ENCODE data around the gene GYS1.

The GYS1 gene

DNA sequence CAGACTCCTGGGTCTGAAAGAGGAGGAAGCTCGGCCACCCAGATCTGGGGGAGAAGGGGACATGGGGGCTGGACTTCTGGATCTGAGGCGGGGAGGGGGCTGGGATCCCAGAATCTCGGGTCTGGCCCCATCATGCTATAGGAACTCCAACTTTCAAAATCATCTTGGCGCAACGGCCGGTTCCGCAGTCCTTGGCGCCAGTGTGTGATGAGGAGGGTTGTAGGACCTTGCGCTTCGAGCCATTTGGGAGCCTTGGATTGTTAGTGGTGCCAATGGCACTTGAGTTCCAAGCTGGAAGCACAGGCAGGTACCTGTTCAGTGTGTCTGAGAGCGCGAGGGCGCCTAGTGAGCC lies 902 bp upstream of the GYS1 start:
- Histone ChIP-seq H3K36me3 (ENCODE audit: control insufficient read depth, insufficient read depth, low read length) (peaks cover 13% of the 10 kb centered on the region), H3K9ac (ENCODE audit: low read depth, low read length) (peak overlapping the region; percentile 16), H3K9me3 (ENCODE audit: control insufficient read depth, insufficient read depth, low read length) (no peaks in the 10 kb centered on the region), H3K27me3 (ENCODE audit: control insufficient read depth, insufficient read depth, low read length) (no peaks in the 10 kb centered on the region), H3K4me3 (ENCODE audit: low read depth, low read length) (peak overlapping the region; percentile 91), H3K4me1 (ENCODE audit: control insufficient read depth, insufficient read depth, low read length) (peaks cover 5% of the 10 kb centered on the region)

DNA sequence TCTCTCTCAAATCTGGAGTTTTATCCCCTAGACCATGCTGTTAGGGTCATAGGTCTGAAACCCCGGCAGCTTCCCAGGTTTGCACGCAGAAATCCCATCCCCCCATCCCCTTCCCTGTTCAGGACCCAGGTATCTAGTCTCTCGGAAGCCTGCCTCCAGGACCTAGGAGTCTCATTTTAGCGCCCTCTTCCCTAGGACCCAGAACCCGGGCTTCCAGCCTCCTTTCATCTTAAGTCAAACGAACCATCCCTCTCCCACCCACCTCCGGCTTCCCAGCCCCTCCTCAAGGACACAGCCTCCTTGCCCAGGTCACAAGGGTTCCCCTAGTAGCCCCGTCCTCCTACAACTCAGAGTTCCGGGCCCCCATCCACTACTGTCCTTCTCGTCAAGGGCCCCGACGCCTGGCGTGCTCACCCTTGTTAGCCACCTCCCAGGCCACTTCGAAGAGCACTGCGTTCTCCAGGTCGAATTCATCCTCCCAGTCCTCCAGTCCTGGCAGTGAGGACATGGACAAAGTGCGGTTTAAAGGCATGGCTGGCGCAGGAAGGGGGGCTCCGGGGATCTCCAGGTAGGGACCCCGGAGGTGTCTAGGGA lies 431 bp downstream of the GYS1 start:
- H3K4me1 ChIP-seq (ENCODE audit: control insufficient read depth, insufficient read depth, low read length), result peaks cover 2% of the 10 kb centered on the region
- H3K9ac ChIP-seq (ENCODE audit: low read depth, low read length), result peak overlapping the region; percentile 92
- no peaks in the 10 kb centered on the region for H3K27me3 ChIP-seq (ENCODE audit: control insufficient read depth, insufficient read depth, low read length)
- H3K9me3 ChIP-seq (ENCODE audit: control insufficient read depth, insufficient read depth, low read length), result no peaks in the 10 kb centered on the region
- H3K4me3 ChIP-seq (ENCODE audit: low read depth, low read length), result peak overlapping the region; percentile 94
- peaks cover 23% of the 10 kb centered on the region for H3K36me3 ChIP-seq (ENCODE audit: control insufficient read depth, insufficient read depth, low read length)

DNA sequence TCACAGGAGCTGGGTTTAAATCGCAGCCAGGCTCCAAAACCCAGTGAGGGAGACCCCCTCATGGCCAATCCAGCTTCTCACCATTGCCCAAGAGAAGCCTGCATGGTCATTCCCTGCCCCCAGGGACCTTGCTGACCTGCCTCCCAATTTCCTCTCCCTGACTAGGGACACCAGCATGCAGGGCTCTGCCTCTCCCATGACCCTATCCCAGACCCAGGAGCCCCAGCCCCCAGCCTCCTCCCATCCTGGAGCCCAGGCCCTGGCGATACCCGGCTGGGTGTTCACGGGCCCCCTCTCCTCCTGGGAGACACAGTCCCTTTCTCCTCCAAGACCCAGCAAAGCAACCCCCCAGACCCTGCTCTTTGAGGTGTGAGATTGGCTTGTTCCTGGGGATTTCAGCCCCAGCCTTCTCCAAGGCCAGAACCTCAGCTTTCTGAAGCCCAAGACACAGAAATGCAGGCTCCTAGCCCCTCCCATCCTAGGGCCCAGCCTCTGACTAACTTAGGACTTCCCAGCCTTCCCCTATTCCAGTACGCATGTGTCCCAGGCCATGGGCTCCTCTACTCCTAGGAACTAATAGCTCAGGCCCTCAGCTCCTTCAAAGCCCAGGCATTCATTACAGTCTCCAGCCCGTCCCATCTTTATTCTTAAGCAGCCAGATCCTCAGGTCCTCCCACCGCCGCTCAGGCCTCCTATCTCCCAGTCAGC lies 1.1 kb downstream of the GYS1 start:
- H3K36me3 ChIP-seq (ENCODE audit: control insufficient read depth, insufficient read depth, low read length), result peaks cover 25% of the 10 kb centered on the region
- H3K9me3 ChIP-seq (ENCODE audit: control insufficient read depth, insufficient read depth, low read length), result no peaks in the 10 kb centered on the region
- peaks cover 2% of the 10 kb centered on the region for H3K4me1 ChIP-seq (ENCODE audit: control insufficient read depth, insufficient read depth, low read length)
- no peaks in the 10 kb centered on the region for H3K27me3 ChIP-seq (ENCODE audit: control insufficient read depth, insufficient read depth, low read length)
- H3K4me3 ChIP-seq (ENCODE audit: low read depth, low read length), result peak overlapping the region; percentile 94
- peak overlapping the region; percentile 92 for H3K9ac ChIP-seq (ENCODE audit: low read depth, low read length)

DNA sequence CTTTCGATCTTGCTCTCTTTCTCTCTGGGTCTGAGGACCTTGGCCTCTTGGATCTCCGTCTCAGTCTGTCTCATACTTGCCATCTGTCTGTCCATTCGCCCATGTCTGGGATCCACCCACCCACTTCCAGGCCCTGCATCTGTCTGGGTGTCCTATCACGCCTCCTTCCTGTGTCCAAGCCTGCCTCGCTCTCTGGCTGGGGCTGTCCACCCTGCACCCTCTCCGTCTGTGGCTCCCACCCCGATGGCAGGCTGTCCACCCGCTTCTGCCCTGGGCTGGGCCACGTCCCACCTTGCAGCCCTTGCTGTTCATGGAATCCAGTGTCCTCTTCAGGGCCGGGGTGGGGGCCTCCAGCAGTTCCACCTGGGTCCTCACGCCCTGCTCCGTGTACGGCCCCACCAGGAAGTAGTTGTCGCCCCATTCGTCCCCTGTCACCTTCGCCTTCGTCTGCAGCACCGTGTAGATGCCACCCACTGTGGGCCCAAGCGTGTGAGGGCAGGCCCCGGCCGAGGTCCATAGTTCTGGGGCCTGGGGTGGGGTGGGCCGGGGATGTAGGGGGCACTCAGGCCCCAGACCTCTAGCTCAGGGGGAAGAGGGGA lies 2.0 kb downstream of the GYS1 start:
- H3K36me3 ChIP-seq (ENCODE audit: control insufficient read depth, insufficient read depth, low read length), result peaks cover 29% of the 10 kb centered on the region
- H3K9me3 ChIP-seq (ENCODE audit: control insufficient read depth, insufficient read depth, low read length), result no peaks in the 10 kb centered on the region
- H3K27me3 ChIP-seq (ENCODE audit: control insufficient read depth, insufficient read depth, low read length), result no peaks in the 10 kb centered on the region
- no peak overlapping the region for H3K9ac ChIP-seq (ENCODE audit: low read depth, low read length)
- H3K4me1 ChIP-seq (ENCODE audit: control insufficient read depth, insufficient read depth, low read length), result peaks cover 2% of the 10 kb centered on the region
- H3K4me3 ChIP-seq (ENCODE audit: low read depth, low read length), result no peak overlapping the region

DNA sequence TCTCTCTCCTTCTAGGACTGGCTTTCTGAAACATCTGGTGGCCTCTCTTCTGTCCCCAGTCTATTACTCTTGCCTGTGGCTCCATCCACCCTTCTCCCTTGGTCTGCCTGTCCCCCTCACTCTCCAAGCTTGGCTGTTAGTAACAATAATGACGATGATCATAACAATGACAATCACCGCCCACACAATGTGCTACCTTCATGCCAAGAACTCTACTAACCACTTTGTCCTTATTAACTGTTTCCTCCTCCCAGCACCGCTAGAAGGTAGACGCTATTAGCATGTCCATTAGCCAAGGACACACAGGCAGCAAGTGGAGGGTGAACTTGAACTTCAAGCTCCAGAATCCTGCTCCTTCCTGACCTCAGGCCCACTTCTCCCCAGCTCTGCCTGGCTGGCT lies 2.7 kb downstream of the GYS1 start:
- H3K9ac ChIP-seq (ENCODE audit: low read depth, low read length), result no peak overlapping the region
- H3K9me3 ChIP-seq (ENCODE audit: control insufficient read depth, insufficient read depth, low read length), result no peaks in the 10 kb centered on the region
- peaks cover 35% of the 10 kb centered on the region for H3K36me3 ChIP-seq (ENCODE audit: control insufficient read depth, insufficient read depth, low read length)
- H3K27me3 ChIP-seq (ENCODE audit: control insufficient read depth, insufficient read depth, low read length), result no peaks in the 10 kb centered on the region
- H3K4me1 ChIP-seq (ENCODE audit: control insufficient read depth, insufficient read depth, low read length), result peaks cover 2% of the 10 kb centered on the region
- H3K4me3 ChIP-seq (ENCODE audit: low read depth, low read length), result no peak overlapping the region

DNA sequence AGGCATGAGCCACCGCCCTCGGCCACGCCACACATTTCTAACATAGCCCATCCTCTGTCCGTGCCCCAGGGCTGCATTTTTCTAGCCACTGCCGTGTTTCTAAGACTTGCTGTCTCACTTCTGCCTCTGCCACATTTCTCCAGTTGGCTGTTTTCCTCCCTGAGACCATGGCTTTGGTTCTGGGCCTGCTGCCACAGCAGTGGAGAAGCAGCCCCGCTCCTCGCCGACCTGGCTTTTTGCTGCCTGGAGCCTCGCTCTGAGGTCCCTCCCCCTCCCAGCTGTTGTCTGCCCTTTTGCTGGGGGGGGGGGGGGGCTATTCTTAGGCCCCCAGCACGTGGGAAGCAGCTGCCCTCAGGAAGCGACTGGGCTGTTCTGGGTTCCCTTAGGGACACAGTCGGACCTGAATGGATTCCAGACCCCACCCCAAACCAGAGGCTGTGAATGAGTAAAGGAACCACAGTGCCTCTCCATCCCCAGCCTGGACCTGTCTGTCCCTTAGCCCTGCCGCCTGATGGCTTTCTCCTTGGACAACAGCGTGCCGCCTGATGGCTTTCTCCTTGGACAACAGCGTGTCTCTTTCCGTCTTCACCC lies 3.3 kb downstream of the GYS1 start:
- no peak overlapping the region for H3K9ac ChIP-seq (ENCODE audit: low read depth, low read length)
- H3K36me3 ChIP-seq (ENCODE audit: control insufficient read depth, insufficient read depth, low read length), result peaks cover 41% of the 10 kb centered on the region
- no peaks in the 10 kb centered on the region for H3K27me3 ChIP-seq (ENCODE audit: control insufficient read depth, insufficient read depth, low read length)
- H3K9me3 ChIP-seq (ENCODE audit: control insufficient read depth, insufficient read depth, low read length), result no peaks in the 10 kb centered on the region
- H3K4me3 ChIP-seq (ENCODE audit: low read depth, low read length), result no peak overlapping the region
- no peaks in the 10 kb centered on the region for H3K4me1 ChIP-seq (ENCODE audit: control insufficient read depth, insufficient read depth, low read length)

GRCh38 chr19:48988860-48989259 lies 4.2 kb downstream of the GYS1 start:
- Histone ChIP-seq H3K36me3 (ENCODE audit: control insufficient read depth, insufficient read depth, low read length) (peaks cover 41% of the 10 kb centered on the region), H3K27me3 (ENCODE audit: control insufficient read depth, insufficient read depth, low read length) (no peaks in the 10 kb centered on the region)

DNA sequence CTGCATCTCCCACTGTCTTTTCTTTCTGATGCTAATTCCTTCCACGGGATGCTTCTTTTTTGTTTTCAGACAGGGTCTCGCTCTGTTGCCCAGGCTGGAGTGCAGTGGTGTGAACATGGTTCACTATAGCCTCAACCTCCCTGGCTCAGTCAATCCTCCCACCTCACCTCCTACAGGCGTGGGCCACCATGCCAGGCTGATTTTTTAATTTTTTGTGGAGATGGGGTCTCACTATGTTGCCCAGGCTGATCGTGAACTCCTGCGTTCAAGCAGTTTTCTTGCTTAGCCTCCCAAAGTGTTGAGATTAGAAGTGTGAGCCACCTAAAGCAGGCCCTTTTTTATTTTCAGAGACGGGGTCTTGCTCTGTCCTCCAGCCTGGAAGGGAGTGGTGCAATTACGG lies 4.8 kb downstream of the GYS1 start:
- no peaks in the 10 kb centered on the region for H3K4me1 ChIP-seq (ENCODE audit: control insufficient read depth, insufficient read depth, low read length)
- no peak overlapping the region for H3K4me3 ChIP-seq (ENCODE audit: low read depth, low read length)
- peaks cover 43% of the 10 kb centered on the region for H3K36me3 ChIP-seq (ENCODE audit: control insufficient read depth, insufficient read depth, low read length)
- H3K9me3 ChIP-seq (ENCODE audit: control insufficient read depth, insufficient read depth, low read length), result no peaks in the 10 kb centered on the region
- H3K27me3 ChIP-seq (ENCODE audit: control insufficient read depth, insufficient read depth, low read length), result no peaks in the 10 kb centered on the region
- no peak overlapping the region for H3K9ac ChIP-seq (ENCODE audit: low read depth, low read length)

More at GRCh38 chr19:48988860-48989259, 4.2 kb downstream of the GYS1 start:
- no peaks in the 10 kb centered on the region for H3K9me3 ChIP-seq (ENCODE audit: control insufficient read depth, insufficient read depth, low read length)
- H3K4me1 ChIP-seq (ENCODE audit: control insufficient read depth, insufficient read depth, low read length), result no peaks in the 10 kb centered on the region
- H3K4me3 ChIP-seq (ENCODE audit: low read depth, low read length), result no peak overlapping the region
- no peak overlapping the region for H3K9ac ChIP-seq (ENCODE audit: low read depth, low read length)

DNA sequence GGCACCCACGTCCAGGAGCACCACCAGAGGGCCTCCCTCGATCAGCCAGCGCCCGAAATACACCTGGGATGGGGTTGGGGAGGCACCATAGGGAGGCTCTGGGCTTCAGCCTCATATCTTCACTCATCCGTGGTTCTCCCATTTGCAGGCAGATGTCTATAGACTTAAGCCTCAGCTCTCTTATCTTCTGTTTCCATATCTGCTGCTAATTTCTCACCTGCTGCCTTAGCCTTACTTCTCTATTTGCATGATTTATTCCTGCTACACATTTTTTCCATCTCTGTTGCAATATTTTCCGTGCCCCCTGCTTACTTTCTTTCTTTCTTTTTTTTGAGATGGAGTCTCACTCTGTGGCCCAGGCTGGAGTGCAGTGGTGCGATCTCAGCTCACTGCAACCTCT lies 5.8 kb downstream of the GYS1 start:
- Histone ChIP-seq H3K36me3 (ENCODE audit: control insufficient read depth, insufficient read depth, low read length) (peaks cover 45% of the 10 kb centered on the region), H3K4me3 (ENCODE audit: low read depth, low read length) (no peak overlapping the region), H3K4me1 (ENCODE audit: control insufficient read depth, insufficient read depth, low read length) (no peaks in the 10 kb centered on the region), H3K27me3 (ENCODE audit: control insufficient read depth, insufficient read depth, low read length) (no peaks in the 10 kb centered on the region), H3K9me3 (ENCODE audit: control insufficient read depth, insufficient read depth, low read length) (no peaks in the 10 kb centered on the region), H3K9ac (ENCODE audit: low read depth, low read length) (no peak overlapping the region)

GRCh38 chr19:48986211-48986610 lies 6.9 kb downstream of the GYS1 start:
- Histone ChIP-seq H3K36me3 (ENCODE audit: control insufficient read depth, insufficient read depth, low read length) (peaks cover 48% of the 10 kb centered on the region), H3K4me1 (ENCODE audit: control insufficient read depth, insufficient read depth, low read length) (no peaks in the 10 kb centered on the region)

GRCh38 chr19:48985711-48986110 lies 7.4 kb downstream of the GYS1 start:
- Histone ChIP-seq H3K36me3 (ENCODE audit: control insufficient read depth, insufficient read depth, low read length) (peaks cover 43% of the 10 kb centered on the region), H3K4me1 (ENCODE audit: control insufficient read depth, insufficient read depth, low read length) (no peaks in the 10 kb centered on the region), H3K9me3 (ENCODE audit: control insufficient read depth, insufficient read depth, low read length) (no peaks in the 10 kb centered on the region), H3K4me3 (ENCODE audit: low read depth, low read length) (no peak overlapping the region), H3K9ac (ENCODE audit: low read depth, low read length) (no peak overlapping the region), H3K27me3 (ENCODE audit: control insufficient read depth, insufficient read depth, low read length) (no peaks in the 10 kb centered on the region)

More at GRCh38 chr19:48986211-48986610, 6.9 kb downstream of the GYS1 start:
- Histone ChIP-seq H3K4me3 (ENCODE audit: low read depth, low read length) (no peak overlapping the region), H3K9me3 (ENCODE audit: control insufficient read depth, insufficient read depth, low read length) (no peaks in the 10 kb centered on the region), H3K27me3 (ENCODE audit: control insufficient read depth, insufficient read depth, low read length) (no peaks in the 10 kb centered on the region), H3K9ac (ENCODE audit: low read depth, low read length) (no peak overlapping the region)

DNA sequence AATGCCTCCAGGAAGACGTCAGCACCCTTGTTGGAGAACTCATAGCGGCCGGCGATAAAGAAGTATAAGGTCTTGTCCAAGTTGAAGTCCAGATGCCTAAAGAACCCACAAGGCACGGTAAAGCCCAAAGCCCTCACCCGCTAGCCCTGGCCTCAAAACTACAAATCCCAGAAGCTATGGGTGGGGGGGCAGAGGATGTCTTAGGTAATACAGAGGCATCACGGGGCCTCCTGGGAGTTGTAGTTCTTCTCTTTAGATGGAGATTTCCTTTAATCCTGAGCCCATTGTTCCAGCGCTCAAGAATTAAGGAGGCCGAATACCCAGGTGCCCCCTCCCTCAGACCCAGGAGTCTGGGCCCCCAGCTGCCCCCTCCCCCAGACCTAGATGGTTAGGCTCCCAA lies 10.8 kb downstream of the GYS1 start:
- no peaks in the 10 kb centered on the region for H3K9me3 ChIP-seq (ENCODE audit: control insufficient read depth, insufficient read depth, low read length)
- peaks cover 25% of the 10 kb centered on the region for H3K36me3 ChIP-seq (ENCODE audit: control insufficient read depth, insufficient read depth, low read length)
- H3K4me1 ChIP-seq (ENCODE audit: control insufficient read depth, insufficient read depth, low read length), result no peaks in the 10 kb centered on the region

More for the DNA sequence above, 10.8 kb downstream of the GYS1 start:
- H3K4me3 ChIP-seq (ENCODE audit: low read depth, low read length), result no peak overlapping the region
- H3K27me3 ChIP-seq (ENCODE audit: control insufficient read depth, insufficient read depth, low read length), result no peaks in the 10 kb centered on the region
- no peak overlapping the region for H3K9ac ChIP-seq (ENCODE audit: low read depth, low read length)
